Tibial nerve (tissue), 4 donors: ENCODE results near the gene PTGES3L. TPM values are rescaled to one million over a fixed set of nuclear protein-coding genes. Genes with fewer than 3 reads are reported as not detected.
"Not testable (repeated sequence)": the region's sequence is repeated elsewhere in the genome, so short reads cannot be mapped to it uniquely, and the experiment has no call there.

Experiments used
- DNase-seq, 2 donors: peaks; one replicate each; pipeline ENCODE4 v3.0.0-alpha.2; 2019; ENCODE audit warnings: low spot score in 2 of 2
- H3K27ac ChIP-seq, 4 donors: fragments of 200-600 bp; sonication (generic) in 3 of 4; one replicate each; pipeline ENCODE4 v1.5.1; 2017 to 2019; ENCODE audit warnings: mild to moderate bottlenecking in 1 of 4
- H3K27me3 ChIP-seq, 2 donors: fragments of 200-600 bp; sonication (generic) in 1 of 2; one replicate each; pipeline versions ENCODE4 v1.5.1 to v1.6.0; 2017 to 2019
- H3K36me3 ChIP-seq, 3 donors: fragments of 200-600 bp; sonication (generic); one replicate each; pipeline ENCODE4 v1.5.1; 2018 to 2019
- H3K4me1 ChIP-seq, 4 donors: fragments of 200-600 bp; sonication (generic) in 3 of 4; one replicate each; pipeline ENCODE4 v1.5.1; 2017 to 2019
- H3K4me3 ChIP-seq, 4 donors: fragments of 200-600 bp; sonication (generic) in 3 of 4; one replicate each; pipeline ENCODE4 v1.5.1; 2017 to 2019; ENCODE audit warnings: mild to moderate bottlenecking in 1 of 4, moderate library complexity in 1 of 4
- H3K9me3 ChIP-seq, 4 donors: fragments of 200-600 bp; sonication (generic) in 3 of 4; one replicate each; pipeline ENCODE4 v1.5.1; 2017 to 2019
- EP300 ChIP-seq, 2 donors: sonication (generic); formaldehyde crosslinking; IDR thresholded peaks; one replicate each; pipeline ENCODE4 v1.6.1; 2017; ENCODE audit warnings: antibody characterized with exemption in 2 of 2, mild to moderate bottlenecking in 1 of 2
- POLR2A ChIP-seq, 2 donors: fragments of 450-650 bp; IDR thresholded peaks; one replicate each; pipeline ENCODE4 v1.6.1; 2017; ENCODE audit warnings: antibody characterized with exemption in 2 of 2, mild to moderate bottlenecking in 2 of 2, moderate library complexity in 2 of 2
- WGBS, 2 donors: methylation state at CpG; one replicate each; pipeline ENCODE4 v1.1.5; 2018; 5-methylcytosine and 5-hydroxymethylcytosine counted together
- small RNA-seq: library from RNA; depleted of rRNA; stranded (forward); fragments of <200 nt; gene quantifications from one replicate; pipeline ENCODE3, GENCODE V24; 2016
- total RNA-seq, 4 donors: library from RNA; depleted of rRNA; stranded (reverse); fragments of >200 nt; gene quantifications; one replicate each; pipeline ENCODE4 v1.1.0, GENCODE V29; 2016
- TF ChIP-seq, protein P1 (sequence below), 5 experiments: fragments of 200-600 bp in 3 of 5; fragments of 450-650 bp in 2 of 5; sonication (generic) in 3 of 5; IDR thresholded peaks; one replicate each; pipeline ENCODE4 v1.5.1; 2016 to 2019; ENCODE audit warnings: antibody characterized with exemption in 5 of 5, mild to moderate bottlenecking in 3 of 5, moderate library complexity in 2 of 5

Gene PTGES3L
- total RNA-seq, 4 donors from 2014 or later: not detected

GRCh38 chr17:42920106-42920900 is 59.6 kb downstream of the PTGES3L start:
- DNase-seq: no peak
- WGBS, 2 donors: 68 to 76% methylated on average over 10 of the region's 10 CpGs
- no peaks in the 10 kb centered on the region for H3K4me1 ChIP-seq

DNA sequence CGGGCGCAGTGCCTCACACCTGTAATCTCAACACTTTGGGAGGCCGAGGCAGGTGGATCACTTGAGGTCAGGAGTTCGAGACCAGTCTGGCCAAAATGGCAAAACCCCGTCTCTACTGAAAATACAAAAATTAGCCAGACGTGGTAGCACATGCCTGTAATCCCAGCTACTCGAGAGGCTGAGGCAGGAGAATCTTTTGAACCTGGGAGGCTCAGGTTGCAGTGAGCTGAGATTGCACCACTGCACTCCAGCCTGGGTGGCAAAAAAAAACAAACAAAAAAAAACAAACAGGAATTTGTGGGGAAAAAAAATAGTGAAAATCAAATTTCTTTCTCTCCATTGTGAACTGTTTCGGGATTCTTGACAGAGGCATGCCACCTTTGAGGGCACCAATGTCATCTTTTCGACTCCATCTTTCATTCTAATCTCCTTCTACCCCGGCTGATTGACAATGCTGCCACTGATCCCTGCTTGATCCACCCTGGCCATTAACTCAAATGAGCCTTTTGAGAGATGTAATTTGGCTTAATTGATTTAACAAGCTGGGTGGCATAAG is 60.3 kb downstream of the PTGES3L start:
- H3K4me3 ChIP-seq, H3K9me3 ChIP-seq, H3K27ac ChIP-seq, H3K36me3 ChIP-seq, H3K4me1 ChIP-seq, DNase-seq, H3K27me3 ChIP-seq: not testable (repeated sequence)
- 61 to 67% methylated on average over 10 of the region's 10 CpGs for WGBS, 2 donors

More at GRCh38 chr17:42920106-42920900, 59.6 kb downstream of the PTGES3L start:
- Histone ChIP-seq H3K27ac (no peak overlapping the region), H3K36me3 (no peaks in the 10 kb centered on the region), H3K27me3 (no peaks in the 10 kb centered on the region), H3K4me3 (no peak overlapping the region), H3K9me3 (no peaks in the 10 kb centered on the region)
- TF ChIP-seq POLR2A (IDR thresholded peaks at IDR 0.05): no peak
- TF ChIP-seq, protein P1, sequence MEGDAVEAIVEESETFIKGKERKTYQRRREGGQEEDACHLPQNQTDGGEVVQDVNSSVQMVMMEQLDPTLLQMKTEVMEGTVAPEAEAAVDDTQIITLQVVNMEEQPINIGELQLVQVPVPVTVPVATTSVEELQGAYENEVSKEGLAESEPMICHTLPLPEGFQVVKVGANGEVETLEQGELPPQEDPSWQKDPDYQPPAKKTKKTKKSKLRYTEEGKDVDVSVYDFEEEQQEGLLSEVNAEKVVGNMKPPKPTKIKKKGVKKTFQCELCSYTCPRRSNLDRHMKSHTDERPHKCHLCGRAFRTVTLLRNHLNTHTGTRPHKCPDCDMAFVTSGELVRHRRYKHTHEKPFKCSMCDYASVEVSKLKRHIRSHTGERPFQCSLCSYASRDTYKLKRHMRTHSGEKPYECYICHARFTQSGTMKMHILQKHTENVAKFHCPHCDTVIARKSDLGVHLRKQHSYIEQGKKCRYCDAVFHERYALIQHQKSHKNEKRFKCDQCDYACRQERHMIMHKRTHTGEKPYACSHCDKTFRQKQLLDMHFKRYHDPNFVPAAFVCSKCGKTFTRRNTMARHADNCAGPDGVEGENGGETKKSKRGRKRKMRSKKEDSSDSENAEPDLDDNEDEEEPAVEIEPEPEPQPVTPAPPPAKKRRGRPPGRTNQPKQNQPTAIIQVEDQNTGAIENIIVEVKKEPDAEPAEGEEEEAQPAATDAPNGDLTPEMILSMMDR (IDR thresholded peaks at IDR 0.05): no peak
- TF ChIP-seq EP300 (IDR thresholded peaks at IDR 0.05): no peak

DNA sequence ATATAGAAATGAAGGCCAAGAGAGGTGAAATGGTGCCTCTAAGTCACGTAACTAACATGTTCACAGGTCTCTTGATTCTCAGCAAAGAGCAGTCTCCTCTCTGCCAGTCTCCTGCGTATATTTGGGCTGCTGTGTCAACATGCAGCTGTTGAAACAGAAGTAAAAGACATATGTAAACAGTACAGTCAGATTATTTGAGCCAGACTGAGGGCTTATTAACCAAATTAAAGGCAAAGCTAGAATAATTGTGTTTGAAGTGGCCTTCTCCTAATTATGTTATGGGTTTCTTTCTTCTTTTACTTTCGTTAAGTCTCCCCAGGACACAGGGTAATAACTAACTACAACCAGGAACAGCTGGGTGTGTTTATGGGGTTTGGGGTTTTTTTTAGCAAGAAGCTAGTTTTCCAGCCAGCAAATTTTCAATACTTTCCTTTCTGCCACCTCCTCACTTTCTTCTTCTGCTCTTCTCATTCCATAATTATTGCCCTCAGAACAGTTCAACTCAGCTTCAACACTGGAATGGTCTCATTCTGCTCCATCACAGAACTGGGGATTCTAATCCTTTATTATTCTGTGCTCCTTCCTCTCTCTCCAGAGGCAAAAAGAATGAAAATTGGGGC is 60.9 kb downstream of the PTGES3L start:
- H3K9me3 ChIP-seq: no peaks in the 10 kb centered on the region
- H3K4me1 ChIP-seq: no peaks in the 10 kb centered on the region
- H3K27me3 ChIP-seq: no peaks in the 10 kb centered on the region
- H3K4me3 ChIP-seq: no peak overlapping the region
- TF ChIP-seq POLR2A (IDR thresholded peaks at IDR 0.05): no peak
- H3K27ac ChIP-seq: no peak overlapping the region
- no peaks in the 10 kb centered on the region for H3K36me3 ChIP-seq
- 43% methylated on average over 3 of the region's 3 CpGs for WGBS, 2 donors
- no peak for DNase-seq

Small RNA genes within 50 kb of the gene (small RNA-seq; reads per million reads assigned to genes)
- gene AARSD1: not detected
- gene RF00561: not detected

Other genes starting within 250 kb of the PTGES3L start
- 100 to 1,000 TPM in 2 of 4 donors, 10 to 100 TPM in 2; 73.8 to 128 (median 109) TPM for gene EZH1, start 235.0 kb downstream of the PTGES3L start, total RNA-seq
- gene RAMP2, start 218.9 kb downstream of the PTGES3L start, total RNA-seq: 100 to 1,000 TPM in 1 of 4 donors, 10 to 100 TPM in 3; 32.6 to 113 (median 51.4) TPM
- 10 to 100 TPM; 24.5 to 44.7 (median 38.2) TPM for gene VPS25, start 206.6 kb downstream of the PTGES3L start, total RNA-seq
- gene WNK4, start 199.5 kb downstream of the PTGES3L start, total RNA-seq: 10 to 100 TPM in 2 of 4 donors, 1 to 10 TPM in 2; 3.6 to 15.6 (median 9.1) TPM
- gene COA3, start 181.4 kb downstream of the PTGES3L start, total RNA-seq: 10 to 100 TPM; 58.2 to 91.7 (median 62.6) TPM
- gene CNTD1, start 181.2 kb downstream of the PTGES3L start, total RNA-seq: under 1 TPM in 1 of 4 donors, not detected in 3; 0.22 TPM
- gene BECN1, start 155.8 kb downstream of the PTGES3L start, total RNA-seq: 100 to 1,000 TPM in 1 of 4 donors, 10 to 100 TPM in 3; 76.7 to 104 (median 80.4) TPM
- gene PSME3, start 146.7 kb downstream of the PTGES3L start, total RNA-seq: 10 to 100 TPM; 42.2 to 86.7 (median 53.7) TPM
- 1 to 10 TPM; 2.0 to 3.3 (median 3.0) TPM for gene AOC2, start 135.5 kb downstream of the PTGES3L start, total RNA-seq
- 10 to 100 TPM; 49.0 to 74.1 (median 53.0) TPM for gene AOC3, start 128.9 kb downstream of the PTGES3L start, total RNA-seq
- gene G6PC1, start 79.3 kb downstream of the PTGES3L start, total RNA-seq: not detected
- 10 to 100 TPM; 26.0 to 42.0 (median 31.3) TPM for gene AARSD1, start 15.6 kb downstream of the PTGES3L start, total RNA-seq
- gene RUNDC1, start 485 bp upstream of the PTGES3L start, total RNA-seq: 10 to 100 TPM; 10.7 to 15.6 (median 12.9) TPM
- gene RPL27, start 18.3 kb upstream of the PTGES3L start, total RNA-seq: 1,000 to 10,000 TPM in 1 of 4 donors, 100 to 1,000 TPM in 3; 500 to 1,072 (median 818) TPM
- 10 to 100 TPM; 36.1 to 59.0 (median 37.9) TPM for gene IFI35, start 26.7 kb upstream of the PTGES3L start, total RNA-seq
- 100 to 1,000 TPM; 203 to 246 (median 228) TPM for gene VAT1, start 42.3 kb upstream of the PTGES3L start, total RNA-seq
- gene RND2, start 45.2 kb upstream of the PTGES3L start, total RNA-seq: 1 to 10 TPM in 3 of 4 donors, under 1 TPM in 1; 0.59 to 2.6 (median 1.9) TPM
- gene BRCA1, start 145.3 kb upstream of the PTGES3L start, total RNA-seq: 1 to 10 TPM; 4.6 to 9.8 (median 6.9) TPM
- gene NBR1, start 191.1 kb upstream of the PTGES3L start, total RNA-seq: 10 to 100 TPM; 61.7 to 80.0 (median 73.5) TPM
- 10 to 100 TPM in 3 of 4 donors, 1 to 10 TPM in 1; 5.1 to 28.5 (median 11.9) TPM for gene TMEM106A, start 231.8 kb upstream of the PTGES3L start, total RNA-seq
- gene CCDC200, start 248.5 kb upstream of the PTGES3L start, total RNA-seq: not detected